Measurements from ENCODE around the gene TGFA.

TGFA gene

GRCh38 chr2:70554338-70554892 is 789 bp upstream of the TGFA start:
- DNase-seq (ENCODE audit: low read depth): no peak
- H3K4me3 ChIP-seq (ENCODE audit: low read length): peak overlapping the region; percentile 92
- TF ChIP-seq CTCF (IDR thresholded peaks at IDR 0.05; ENCODE audit: insufficient read depth, low read depth, low read length, missing control alignments): no peak

- DNase-seq (ENCODE audit: low read depth): peak; percentile 68
- H3K4me3 ChIP-seq (ENCODE audit: low read length): peak overlapping the region; percentile 92
- TF ChIP-seq CTCF (IDR thresholded peaks at IDR 0.05; ENCODE audit: insufficient read depth, low read depth, low read length, missing control alignments): no peak
These were observed 367 bp downstream of the TGFA start for GRCh38 chr2:70553334-70553583.

- TF ChIP-seq CTCF (IDR thresholded peaks at IDR 0.05; ENCODE audit: insufficient read depth, low read depth, low read length, missing control alignments): no peak
- H3K4me3 ChIP-seq (ENCODE audit: low read length): peak overlapping the region; percentile 92
- DNase-seq (ENCODE audit: low read depth): peak; percentile 71
These were observed 909 bp downstream of the TGFA start for GRCh38 chr2:70552501-70553333.

- H3K4me3 ChIP-seq (ENCODE audit: low read length): peak overlapping the region; percentile 92
- DNase-seq (ENCODE audit: low read depth): no peak
- TF ChIP-seq CTCF (IDR thresholded peaks at IDR 0.05; ENCODE audit: insufficient read depth, low read depth, low read length, missing control alignments): no peak
These were observed 2.5 kb downstream of the TGFA start for GRCh38 chr2:70551167-70551566.

GRCh38 chr2:70549962-70550361 is 3.7 kb downstream of the TGFA start:
- DNase-seq (ENCODE audit: low read depth): no peak
- no peak for TF ChIP-seq CTCF (IDR thresholded peaks at IDR 0.05; ENCODE audit: insufficient read depth, low read depth, low read length, missing control alignments)
- H3K4me3 ChIP-seq (ENCODE audit: low read length): no peak overlapping the region

GRCh38 chr2:70549064-70549710 is 4.4 kb downstream of the TGFA start:
- TF ChIP-seq CTCF (IDR thresholded peaks at IDR 0.05; ENCODE audit: insufficient read depth, low read depth, low read length, missing control alignments): no peak
- no peak for DNase-seq (ENCODE audit: low read depth)
- H3K4me3 ChIP-seq (ENCODE audit: low read length): no peak overlapping the region
